IMR-90 (cell line): Measurements from ENCODE around the gene MARVELD3. TPM values are rescaled to one million over a fixed set of nuclear protein-coding genes. Genes with fewer than 3 reads are reported as not detected.
A peak's percentile ranks its signal among the peaks of the same experiment; 100 is the strongest.

Source experiments
- ATAC-seq: fragments of 200-7000 bp; cut with Tn5 transposase; 2 replicates; pipeline ENCODE4 v1.9.1; 2020; ENCODE audit warnings: low read depth, mild to moderate bottlenecking, moderate library complexity
- BruUV-seq: library from RNA; stranded (reverse); fragments of 400-500 nt; replicated peaks from 2 replicates; lab custom pipeline; 2021; lab: Mats Ljungman, UMichigan
- CTCF ChIA-PET: fragments of 300-600 bp; formaldehyde crosslinking; extraction: SDS; loops from one replicate; lab custom pipeline; 2021; ENCODE audit warnings: antibody characterized with exemption; lab: Yijun Ruan, JAX
- POLR2A ChIA-PET: fragments of 300-600 bp; sonication (Branson Sonifier 250); formaldehyde crosslinking; loops from one replicate; lab custom pipeline; 2022; ENCODE audit warnings: antibody characterized with exemption; ENCODE audit not compliant: unreplicated experiment; lab: Charles Lee
- DNase-seq: peaks from one replicate; pipeline ENCODE4 v3.0.0; 2013
- H2AFZ ChIP-seq: replicated peaks from 2 replicates; pipeline ENCODE3; 2013; ENCODE audit warnings: low read length, mild to moderate bottlenecking; ENCODE audit not compliant: poor library complexity
- H2AK5ac ChIP-seq: 2 replicates; pipeline ENCODE4 v1.6.1; 2013; ENCODE audit warnings: low read depth, low read length, inconsistent platforms
- H2AK9ac ChIP-seq: replicated peaks from 2 replicates; pipeline ENCODE3; 2013; ENCODE audit warnings: mild to moderate bottlenecking, low read depth, low read length, moderate library complexity; ENCODE audit not compliant: poor library complexity
- H2BK120ac ChIP-seq: 2 replicates; pipeline ENCODE4 v1.6.1; 2013; ENCODE audit warnings: low read depth, low read length, inconsistent platforms
- H2BK15ac ChIP-seq: 3 replicates; pipeline ENCODE4 v1.6.1; 2013; ENCODE audit warnings: low read depth, low read length, inconsistent platforms
- H2BK20ac ChIP-seq: 2 replicates; pipeline ENCODE4 v1.6.1; 2013; ENCODE audit warnings: low read depth, mild to moderate bottlenecking, inconsistent platforms, low read length, moderate library complexity
- H2BK5ac ChIP-seq: 2 replicates; pipeline ENCODE4 v1.6.1; 2013; ENCODE audit warnings: mild to moderate bottlenecking, low read depth, low read length, inconsistent platforms; ENCODE audit not compliant: poor library complexity, severe bottlenecking
- H3K14ac ChIP-seq: replicated peaks from 2 replicates; pipeline ENCODE4 v1.6.1; 2013; ENCODE audit warnings: low read depth, low read length, inconsistent platforms
- H3K18ac ChIP-seq: 2 replicates; pipeline ENCODE4 v1.6.1; 2013; ENCODE audit warnings: low read depth, low read length, control low read depth
- H3K23ac ChIP-seq: 2 replicates; pipeline ENCODE4 v1.6.1; 2013; ENCODE audit warnings: low read depth, low read length, inconsistent platforms
- H3K27ac ChIP-seq: 2 replicates; pipeline ENCODE4 v1.5.1; 2013; ENCODE audit warnings: mild to moderate bottlenecking, control low read depth, low read length; ENCODE audit not compliant: insufficient read depth
- H3K27me3 ChIP-seq: 2 replicates; pipeline ENCODE4 v1.6.1; 2013; ENCODE audit warnings: low read length; ENCODE audit not compliant: control insufficient read depth, insufficient read depth
- H3K36me3 ChIP-seq: 2 replicates; pipeline ENCODE4 v1.6.1; 2013; ENCODE audit warnings: low read length, mixed read lengths; ENCODE audit not compliant: control insufficient read depth, insufficient read depth
- H3K4ac ChIP-seq: 2 replicates; pipeline ENCODE4 v1.6.1; 2013; ENCODE audit warnings: low read depth, low read length, inconsistent platforms
- H3K4me1 ChIP-seq: 2 replicates; pipeline ENCODE4 v1.6.1; 2013; ENCODE audit warnings: low read length, mixed read lengths; ENCODE audit not compliant: control insufficient read depth, insufficient read depth
- H3K4me2 ChIP-seq: 2 replicates; pipeline ENCODE4 v1.6.1; 2013; ENCODE audit warnings: low read depth, mild to moderate bottlenecking, control low read depth, low read length, moderate library complexity
- H3K4me3 ChIP-seq: 2 replicates; pipeline ENCODE4 v1.5.1; 2013; ENCODE audit warnings: low read depth, mild to moderate bottlenecking, control low read depth, low read length, moderate library complexity; ENCODE audit not compliant: insufficient read depth
- H3K56ac ChIP-seq: 2 replicates; pipeline ENCODE4 v1.6.1; 2013; ENCODE audit warnings: low read length, inconsistent platforms; ENCODE audit not compliant: insufficient read depth; ENCODE audit errors: extremely low read depth
- H3K79me1 ChIP-seq, 2 experiments: 2 replicates each; pipeline ENCODE4 v1.6.1; 2013; ENCODE audit warnings: low read length in 2 of 2, inconsistent platforms in 1 of 2, low read depth in 1 of 2
- H3K9ac ChIP-seq: 2 replicates; pipeline ENCODE4 v1.6.1; 2013; ENCODE audit warnings: low read depth, low read length, control low read depth
- H3K9me1 ChIP-seq: 2 replicates; pipeline ENCODE4 v1.6.1; 2013; ENCODE audit warnings: low read length, inconsistent platforms; ENCODE audit not compliant: insufficient read depth
- H3K9me3 ChIP-seq: 2 replicates; pipeline ENCODE4 v1.6.1; 2013; ENCODE audit warnings: low read length; ENCODE audit not compliant: control insufficient read depth, insufficient read depth
- H4K20me1 ChIP-seq: 2 replicates; pipeline ENCODE4 v1.6.1; 2013; ENCODE audit warnings: low read length, inconsistent platforms; ENCODE audit not compliant: insufficient read depth
- H4K5ac ChIP-seq: 2 replicates; pipeline ENCODE4 v1.6.1; 2013; ENCODE audit warnings: mild to moderate bottlenecking, low read depth, low read length, control low read depth
- H4K8ac ChIP-seq, 2 experiments: 2 replicates each; pipeline ENCODE4 v1.6.1; 2013; ENCODE audit warnings: low read depth in 2 of 2, low read length in 2 of 2, control low read depth in 1 of 2, inconsistent platforms in 1 of 2
- H4K91ac ChIP-seq: 2 replicates; pipeline ENCODE4 v1.6.1; 2013; ENCODE audit warnings: low read depth, low read length, inconsistent platforms; ENCODE audit not compliant: insufficient read depth
- CHD1 ChIP-seq: IDR thresholded peaks from 2 replicates; pipeline ENCODE4 v1.6.1; 2012; ENCODE audit warnings: low read depth, low read length, improper control_type of control experiment
- FOS ChIP-seq: fragments of 150-350 bp; IDR thresholded peaks from 2 replicates; pipeline ENCODE4 v1.6.1; 2016; ENCODE audit warnings: low read depth, low read length
- MAFK ChIP-seq: IDR thresholded peaks from 2 replicates; pipeline ENCODE4 v1.6.1; 2012; ENCODE audit warnings: low read depth, low read length, improper control_type of control experiment
- MXI1 ChIP-seq: IDR thresholded peaks from 2 replicates; pipeline ENCODE4 v1.6.1; 2012; ENCODE audit warnings: low read depth, mild to moderate bottlenecking, low read length, moderate library complexity, borderline replicate concordance
- POLR2A ChIP-seq: IDR thresholded peaks from 2 replicates; pipeline ENCODE4 v1.6.1; 2012; ENCODE audit warnings: mild to moderate bottlenecking, low read depth, low read length
- RAD21 ChIP-seq: IDR thresholded peaks from 2 replicates; pipeline ENCODE4 v1.6.1; 2012; ENCODE audit warnings: low read length, improper control_type of control experiment
- WGBS, 2 experiments: methylation state at CpG; one replicate each; pipeline versions ENCODE4 v1.1.5 to v1.1.7; 2013; ENCODE audit warnings: missing lambda C conversion rate in 2 of 2; ENCODE audit not compliant: insufficient read length in 1 of 2; ENCODE audit errors: extremely low coverage in 2 of 2; 5-methylcytosine and 5-hydroxymethylcytosine counted together
- dilution Hi-C: fragments of 300-500 bp; cut with HindIII; formaldehyde crosslinking; loops from one replicate; pipeline ENCODE4 v1.14.3; 2018; ENCODE audit warnings: low sequenced_read_pairs; ENCODE audit not compliant: unreplicated experiment
- in situ Hi-C: fragments of 300-500 bp; cut with MboI; formaldehyde crosslinking; loops from 3 replicates; pipeline ENCODE4 v1.14.3; 2019; ENCODE audit warnings: low sequenced_read_pairs, inconsistent platforms, mixed read lengths
- intact Hi-C: fragments of 100-400 bp; cut with micrococcal nuclease; formaldehyde crosslinking; loops from 2 replicates; pipeline ENCODE4 v1.10.0; 2022
- polyA plus RNA-seq, 3 experiments: library from polyadenylated mRNA; depleted of rRNA; stranded (reverse); fragments of >200 nt; gene quantifications; 2 replicates each; pipeline ENCODE4 v1.2.3, GENCODE V29; 2012; ENCODE audit warnings: low replicate concordance in 1 of 3
- total RNA-seq: library from RNA; depleted of rRNA; stranded (reverse); fragments of >200 nt; gene quantifications from 2 replicates; pipeline ENCODE4 v1.2.3, GENCODE V29; 2012
- TF ChIP-seq, protein P1 (sequence below): fragments of 150-350 bp; IDR thresholded peaks from 2 replicates; pipeline ENCODE4 v1.6.1; 2017; ENCODE audit warnings: mild to moderate bottlenecking, antibody characterized with exemption, low read length, low read depth

The MARVELD3 gene
- total and polyA plus RNA-seq, 2 of the 4 experiments (the other 2 are of a cell fraction): not detected

GRCh38 chr16:71626858-71627213 lies 852 bp downstream of the MARVELD3 start:
- Histone ChIP-seq H4K8ac (no peak overlapping the region), H2AK5ac (no peak overlapping the region), H3K9me3 (peaks cover 3% of the 10 kb centered on the region; the same call in 1 of the 2 replicates), H2BK15ac (no peak overlapping the region), H4K91ac (no peak overlapping the region), H3K27ac (no peak overlapping the region), H2BK20ac (no peak overlapping the region), H4K5ac (no peak overlapping the region), H3K27me3 (peaks cover 38% of the 10 kb centered on the region), H3K4me1 (peaks cover 3% of the 10 kb centered on the region; the same call in 1 of the 2 replicates), H3K18ac (no peak overlapping the region), H3K9ac (no peak overlapping the region), H3K23ac (no peak overlapping the region), H3K14ac (no peak overlapping the region), H2AFZ (peak overlapping the region; percentile 40), H3K4ac (no peak overlapping the region), H3K79me1 (no peaks in the 10 kb centered on the region), H3K9me1 (no peaks in the 10 kb centered on the region), H4K20me1 (no peaks in the 10 kb centered on the region), H3K56ac (no peak overlapping the region), H3K4me2 (no peak overlapping the region; the same call in 1 of the 2 replicates), H2BK120ac (no peak overlapping the region), H2AK9ac (no peak overlapping the region), H3K36me3 (no peaks in the 10 kb centered on the region), H2BK5ac (no peak overlapping the region), H3K4me3 (no peak overlapping the region)
- ChIA-PET CTCF (no interaction called here), POLR2A (no interaction called here)
- no peak for TF ChIP-seq POLR2A
- no peak for TF ChIP-seq FOS
- TF ChIP-seq, protein P1, sequence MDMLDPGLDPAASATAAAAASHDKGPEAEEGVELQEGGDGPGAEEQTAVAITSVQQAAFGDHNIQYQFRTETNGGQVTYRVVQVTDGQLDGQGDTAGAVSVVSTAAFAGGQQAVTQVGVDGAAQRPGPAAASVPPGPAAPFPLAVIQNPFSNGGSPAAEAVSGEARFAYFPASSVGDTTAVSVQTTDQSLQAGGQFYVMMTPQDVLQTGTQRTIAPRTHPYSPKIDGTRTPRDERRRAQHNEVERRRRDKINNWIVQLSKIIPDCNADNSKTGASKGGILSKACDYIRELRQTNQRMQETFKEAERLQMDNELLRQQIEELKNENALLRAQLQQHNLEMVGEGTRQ: no peak
- TF ChIP-seq RAD21: no peak
- TF ChIP-seq MAFK: no peak
- TF ChIP-seq CHD1: no peak
- TF ChIP-seq MXI1: no peak
- DNase-seq: no peak
- dilution Hi-C loops (no loop called here), in situ Hi-C loops (no loop called here), intact Hi-C loops (no loop called here)
- ATAC-seq: 0 out of 2 replicates have a peak, but pooled peaks have one; percentile 10
- no TSS peak for BruUV-seq
- WGBS, 2 experiments: 20% methylated on average over 3 of the region's 13 CpGs; no CpG with 5 or more reads in 1 of the 2 experiments
